Lower leg skin (tissue), 4 donors: ENCODE results near the gene UPK3BL2. TPM values are rescaled to one million over a fixed set of nuclear protein-coding genes. Genes with fewer than 3 reads are reported as not detected.
"Not testable (repeated sequence)": the region's sequence is repeated elsewhere in the genome, so short reads cannot be mapped to it uniquely, and the experiment has no call there.

Source experiments
- DNase-seq, 2 donors: peaks; one replicate each; pipeline ENCODE4 v3.0.0-alpha.2; 2019; ENCODE audit warnings: low spot score in 2 of 2
- H3K4me3 ChIP-seq: fragments of 200-600 bp; sonication (generic); 2 replicates; pipeline ENCODE4 v1.5.1; 2017; ENCODE audit warnings: mild to moderate bottlenecking, low read depth; ENCODE audit not compliant: poor library complexity, severe bottlenecking
- WGBS, 2 donors: methylation state at CpG; one replicate each; pipeline ENCODE4 v1.1.5; 2018; 5-methylcytosine and 5-hydroxymethylcytosine counted together
- intact Hi-C: fragments of 100-400 bp; cut with DNase I; formaldehyde crosslinking; loops from one replicate; pipeline ENCODE4 v1.15.0; 2023; ENCODE audit warnings: low total_unique reads
- total RNA-seq, 4 donors: library from RNA; depleted of rRNA; stranded (reverse); fragments of >200 nt; gene quantifications; one replicate each; pipeline ENCODE4 v1.1.0, GENCODE V29; 2016

Gene UPK3BL2
- total RNA-seq, 4 donors from 2014 or later, result 2.0 to 22.0 (median 5.2) TPM

DNA sequence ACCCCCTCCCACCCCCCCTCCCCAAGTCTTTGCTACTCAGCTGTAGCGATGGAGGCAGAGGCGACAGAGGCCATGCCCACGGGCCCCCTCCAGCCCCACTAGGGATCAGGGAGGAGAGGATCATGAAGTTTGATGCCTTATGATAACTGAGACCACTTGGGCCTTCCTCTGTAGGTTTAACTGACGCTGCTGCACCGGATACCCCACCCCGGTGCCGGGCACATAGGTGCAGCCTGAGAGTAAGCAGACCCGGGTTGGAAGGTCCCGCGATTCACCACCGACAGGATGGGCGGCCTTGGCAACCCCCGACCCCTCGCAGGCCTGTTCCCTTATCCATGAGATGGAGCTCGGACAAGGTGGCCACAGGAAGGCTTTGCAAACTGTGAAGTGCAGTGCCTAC is 49.5 kb downstream of the UPK3BL2 start:
- intact Hi-C loops, H3K4me3 ChIP-seq: not testable (repeated sequence)
- WGBS, 2 donors, result 54% methylated on average over 9 of the region's 15 CpGs; no CpG with 5 or more reads in 1 of the 2 donors
- DNase-seq, result peak in 1 of 2 donors; percentile 13

DNA sequence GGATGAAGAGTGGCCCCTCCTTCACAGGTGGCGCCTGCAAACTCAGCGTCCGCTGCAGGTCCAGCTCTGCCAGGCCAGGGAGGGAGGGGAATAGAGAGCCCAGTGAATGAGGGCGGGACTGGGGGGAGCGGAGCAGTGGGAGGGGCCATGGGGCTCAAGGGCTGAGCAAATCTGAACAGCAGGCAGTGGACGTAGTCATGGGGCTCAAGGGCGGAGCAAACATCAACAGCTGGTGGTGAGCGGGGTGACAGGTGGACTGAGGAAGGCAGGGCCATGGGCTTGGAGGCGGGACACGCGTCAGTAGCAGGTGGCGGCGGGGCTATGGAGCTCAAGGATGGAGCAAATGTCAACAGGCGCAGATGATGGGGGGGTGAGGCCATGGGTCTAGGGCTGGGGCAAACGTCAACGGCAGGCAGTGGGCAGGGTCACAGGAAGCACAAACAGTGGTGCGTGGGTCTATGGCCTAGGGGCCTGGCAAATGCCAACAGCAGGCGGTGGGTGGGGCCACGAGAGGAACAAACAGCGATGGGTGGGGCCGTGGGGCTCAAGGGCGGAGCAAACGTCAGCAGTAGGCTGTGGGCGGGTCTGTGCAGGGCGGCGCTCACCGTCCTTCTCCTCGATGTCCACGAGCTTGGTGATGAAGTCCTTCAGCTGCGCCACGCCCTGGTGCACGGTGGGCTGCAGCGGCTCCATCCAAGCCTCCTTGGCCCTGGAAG is 50.1 kb downstream of the UPK3BL2 start:
- WGBS, 2 donors, result no CpG with 5 or more reads among the region's 33 CpGs

DNA sequence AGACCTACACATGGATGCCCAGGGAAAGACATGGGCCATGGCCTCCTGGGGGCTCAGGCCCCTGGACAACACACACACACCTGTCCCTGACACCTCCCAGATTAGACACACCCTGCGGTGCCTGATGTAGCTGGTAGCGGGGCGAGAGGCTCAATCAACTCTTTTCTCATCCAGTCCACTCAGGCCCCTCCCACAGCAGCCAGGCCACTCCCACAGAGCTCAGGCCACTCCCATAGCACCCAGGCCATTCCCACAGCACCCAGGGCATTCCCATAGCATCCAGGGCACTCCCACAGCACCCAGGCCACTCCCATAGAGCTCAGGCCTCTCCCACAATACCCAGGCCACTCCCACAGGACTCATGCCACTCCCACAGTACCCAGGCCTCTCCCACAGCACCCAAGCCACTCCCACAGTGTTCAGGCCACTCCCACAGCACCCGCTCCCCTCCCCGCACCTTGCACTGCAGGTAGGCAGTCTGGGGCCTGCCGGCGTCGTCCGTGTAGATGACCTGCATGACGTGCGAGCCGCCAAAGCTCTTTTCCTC is 52.9 kb downstream of the UPK3BL2 start:
- H3K4me3 ChIP-seq, intact Hi-C loops: not testable (repeated sequence)
- DNase-seq, result peak; percentile 4 to 88
- WGBS, 2 donors, result no CpG with 5 or more reads among the region's 12 CpGs

More for the DNA sequence above, 50.1 kb downstream of the UPK3BL2 start:
- DNase-seq, result peak in 1 of 2 donors; percentile 43
- intact Hi-C loops, H3K4me3 ChIP-seq: not testable (repeated sequence)

Other genes with a start within 250 kb of the UPK3BL2 start
- not detected for gene SPDYE6, start 187.3 kb downstream of the UPK3BL2 start, total RNA-seq
- gene PRKRIP1, start 147.3 kb downstream of the UPK3BL2 start, total RNA-seq, result 10 to 100 TPM; 32.8 to 39.9 (median 35.7) TPM
- gene ORAI2, start 110.1 kb downstream of the UPK3BL2 start, total RNA-seq, result 1 to 10 TPM; 2.7 to 6.8 (median 6.4) TPM
- 10 to 100 TPM; 14.7 to 38.9 (median 24.6) TPM for gene ALKBH4, start 78.8 kb downstream of the UPK3BL2 start, total RNA-seq
- 10 to 100 TPM in 3 of 4 donors, 1 to 10 TPM in 1; 9.8 to 16.1 (median 10.3) TPM for gene LRWD1, start 78.7 kb downstream of the UPK3BL2 start, total RNA-seq
- 10 to 100 TPM in 3 of 4 donors, 1 to 10 TPM in 1; 9.3 to 19.2 (median 15.9) TPM for gene POLR2J, start 64.8 kb downstream of the UPK3BL2 start, total RNA-seq
- 10 to 100 TPM; 21.6 to 28.3 (median 25.3) TPM for gene RASA4B, start 25.9 kb downstream of the UPK3BL2 start, total RNA-seq
- gene SPDYE2, start 7.5 kb upstream of the UPK3BL2 start, total RNA-seq, result under 1 TPM in 1 of 4 donors, not detected in 3; 0.39 TPM
- gene POLR2J3, start 28.9 kb upstream of the UPK3BL2 start, total RNA-seq, result 10 to 100 TPM in 3 of 4 donors, 1 to 10 TPM in 1; 5.8 to 21.0 (median 15.9) TPM
- 10 to 100 TPM; 12.9 to 32.0 (median 26.2) TPM for gene RASA4, start 73.1 kb upstream of the UPK3BL2 start, total RNA-seq
- gene UPK3BL1, start 99.1 kb upstream of the UPK3BL2 start, total RNA-seq, result 10 to 100 TPM; 25.5 to 41.8 (median 40.9) TPM
- gene SPDYE2B, start 106.6 kb upstream of the UPK3BL2 start, total RNA-seq, result not detected
- gene POLR2J2, start 128.0 kb upstream of the UPK3BL2 start, total RNA-seq, result 1 to 10 TPM; 1.4 to 3.1 (median 1.5) TPM
- gene FAM185A, start 205.3 kb upstream of the UPK3BL2 start, total RNA-seq, result 10 to 100 TPM; 11.5 to 20.7 (median 14.6) TPM